ENCODE data around the gene DUOX1.

DUOX1 gene

GRCh38 chr15:45126535-45127158 lies 3.1 kb upstream of the DUOX1 start:
- Histone ChIP-seq H3F3A (ENCODE audit: insufficient read depth) (no peaks in the 10 kb centered on the region), H3K36me3 (ENCODE audit: low read length) (no peaks in the 10 kb centered on the region), H2AFZ (ENCODE audit: low read depth, low read length, severe bottlenecking) (no peak overlapping the region), H3K9me3 (ENCODE audit: insufficient read depth, low read length) (no peaks in the 10 kb centered on the region), H3K27ac (ENCODE audit: low read depth, low read length) (no peak overlapping the region), H3K4me3 (ENCODE audit: insufficient read depth, low read length, poor library complexity, severe bottlenecking) (no peak overlapping the region), H4K20me1 (ENCODE audit: low read depth, low read length) (no peaks in the 10 kb centered on the region; the same call in 1 of the 2 replicates), H3K9me2 (replicated peaks; ENCODE audit: insufficient read depth, low read length) (no peaks in the 10 kb centered on the region), H3K4me2 (ENCODE audit: low read depth, low read length, poor library complexity, severe bottlenecking) (no peak overlapping the region), H3K9ac (ENCODE audit: low read length) (no peak overlapping the region), H3K27me3 (ENCODE audit: low read length) (no peaks in the 10 kb centered on the region), H3K79me2 (ENCODE audit: insufficient read depth, low read length) (no peaks in the 10 kb centered on the region)
- peak; percentile 75 for TF ChIP-seq CTCF (IDR thresholded peaks at IDR 0.05; ENCODE audit: insufficient read depth, low read length, poor library complexity, severe bottlenecking)
- no peak for TF ChIP-seq EZH2phosphoT487 (conservative IDR thresholded peaks at IDR 0.05; ENCODE audit: low read length)

- no peak overlapping the region for H2AFZ ChIP-seq (ENCODE audit: low read depth, low read length, severe bottlenecking)
- no peaks in the 10 kb centered on the region for H3K27me3 ChIP-seq (ENCODE audit: low read length)
- H3K9me3 ChIP-seq (ENCODE audit: insufficient read depth, low read length) = no peaks in the 10 kb centered on the region
- no peak overlapping the region for H3K4me2 ChIP-seq (ENCODE audit: low read depth, low read length, poor library complexity, severe bottlenecking)
- H3K9ac ChIP-seq (ENCODE audit: low read length) = no peak overlapping the region
- H3K9me2 ChIP-seq (replicated peaks; ENCODE audit: insufficient read depth, low read length) = no peaks in the 10 kb centered on the region
- H3K27ac ChIP-seq (ENCODE audit: low read depth, low read length) = no peak overlapping the region
- no peaks in the 10 kb centered on the region for H3K36me3 ChIP-seq (ENCODE audit: low read length)
- H3K4me3 ChIP-seq (ENCODE audit: insufficient read depth, low read length, poor library complexity, severe bottlenecking) = no peak overlapping the region
- H3F3A ChIP-seq (ENCODE audit: insufficient read depth) = no peaks in the 10 kb centered on the region
- no peaks in the 10 kb centered on the region; the same call in 1 of the 2 replicates for H4K20me1 ChIP-seq (ENCODE audit: low read depth, low read length)
- TF ChIP-seq CTCF (IDR thresholded peaks at IDR 0.05; ENCODE audit: insufficient read depth, low read length, poor library complexity, severe bottlenecking) (no peak), EZH2phosphoT487 (conservative IDR thresholded peaks at IDR 0.05; ENCODE audit: low read length) (no peak)
- no peaks in the 10 kb centered on the region for H3K79me2 ChIP-seq (ENCODE audit: insufficient read depth, low read length)
Measured at GRCh38 chr15:45128971-45129639, 689 bp upstream of the DUOX1 start.

GRCh38 chr15:45130291-45131000 lies 652 bp downstream of the DUOX1 start:
- Histone ChIP-seq H3K4me2 (ENCODE audit: low read depth, low read length, poor library complexity, severe bottlenecking) (no peak overlapping the region), H3K9me3 (ENCODE audit: insufficient read depth, low read length) (no peaks in the 10 kb centered on the region), H3K4me3 (ENCODE audit: insufficient read depth, low read length, poor library complexity, severe bottlenecking) (no peak overlapping the region), H3K9me2 (replicated peaks; ENCODE audit: insufficient read depth, low read length) (no peaks in the 10 kb centered on the region), H3K27ac (ENCODE audit: low read depth, low read length) (no peak overlapping the region), H4K20me1 (ENCODE audit: low read depth, low read length) (no peaks in the 10 kb centered on the region; the same call in 1 of the 2 replicates), H3K36me3 (ENCODE audit: low read length) (no peaks in the 10 kb centered on the region), H3K79me2 (ENCODE audit: insufficient read depth, low read length) (no peaks in the 10 kb centered on the region), H3K27me3 (ENCODE audit: low read length) (no peaks in the 10 kb centered on the region), H3F3A (ENCODE audit: insufficient read depth) (no peaks in the 10 kb centered on the region), H2AFZ (ENCODE audit: low read depth, low read length, severe bottlenecking) (no peak overlapping the region), H3K9ac (ENCODE audit: low read length) (no peak overlapping the region)
- TF ChIP-seq CTCF (IDR thresholded peaks at IDR 0.05; ENCODE audit: insufficient read depth, low read length, poor library complexity, severe bottlenecking) (no peak), EZH2phosphoT487 (conservative IDR thresholded peaks at IDR 0.05; ENCODE audit: low read length) (no peak)

Measured in SU-DHL-6 (cell line).